Esophagus (tissue), 2 donors: ENCODE measurements around the gene SBSN. TPM values are rescaled to one million over a fixed set of nuclear protein-coding genes. Genes with fewer than 3 reads are reported as not detected.

Source experiments
- H3K27ac ChIP-seq, 2 donors: one replicate each; pipeline ENCODE4 v1.5.1; 2013; ENCODE audit warnings: low read depth in 2 of 2, mild to moderate bottlenecking in 2 of 2, inconsistent platforms in 1 of 2, low read length in 1 of 2, moderate library complexity in 1 of 2
- H3K27me3 ChIP-seq, 2 donors: one replicate each; pipeline ENCODE4 v1.6.1; 2013; ENCODE audit warnings: low read length in 2 of 2, control low read depth in 1 of 2, mild to moderate bottlenecking in 1 of 2; ENCODE audit not compliant: insufficient read depth in 2 of 2, control insufficient read depth in 1 of 2
- H3K36me3 ChIP-seq, 2 donors: one replicate each; pipeline ENCODE4 v1.6.1; 2013; ENCODE audit warnings: low read length in 1 of 2; ENCODE audit not compliant: control insufficient read depth in 2 of 2, insufficient read depth in 2 of 2
- H3K4me1 ChIP-seq, 2 donors: one replicate each; pipeline ENCODE4 v1.6.1; 2013; ENCODE audit warnings: low read length in 1 of 2; ENCODE audit not compliant: control insufficient read depth in 2 of 2, insufficient read depth in 2 of 2
- H3K4me3 ChIP-seq, 2 donors: one replicate each; pipeline ENCODE4 v1.5.1; 2013; ENCODE audit warnings: low read length in 2 of 2, mild to moderate bottlenecking in 2 of 2, low read depth in 1 of 2, moderate library complexity in 1 of 2
- H3K9me3 ChIP-seq, 2 donors: one replicate each; pipeline ENCODE4 v1.6.1; 2013; ENCODE audit warnings: mild to moderate bottlenecking in 2 of 2, low read depth in 1 of 2, low read length in 1 of 2, moderate library complexity in 1 of 2; ENCODE audit not compliant: control insufficient read depth in 2 of 2, insufficient read depth in 1 of 2
- WGBS, 2 donors: extraction: QIAGEN DNeasy Blood & Tissue Kit; methylation state at CpG; one replicate each; pipeline ENCODE4 v1.1.7; 2013; 5-methylcytosine and 5-hydroxymethylcytosine counted together
- polyA plus RNA-seq, 2 donors: library from polyadenylated mRNA; stranded (reverse); fragments of 200-250 nt; gene quantifications; one replicate each; pipeline ENCODE4 v1.2.3, GENCODE V29; 2013
- donor health status: healthy with polysubstance abuse.
- donor health status: Bipolar disorder and iron deficiency.

The SBSN gene
- polyA plus RNA-seq, 2 donors, result 453 to 1,191 TPM

- 7 to 8% methylated on average over 15 of the region's 15 CpGs for WGBS, 2 donors
- Histone ChIP-seq H3K4me1 (peaks cover 0 to 21% of the 10 kb centered on the region in 2 donors), H3K36me3 (no peaks in the 10 kb centered on the region), H3K27ac (peak overlapping the region; percentile 52 to 92), H3K27me3 (no peaks in the 10 kb centered on the region), H3K4me3 (peak overlapping the region; percentile 36 to 49), H3K9me3 (peaks cover 0 to 3% of the 10 kb centered on the region in 2 donors)
Observed at GRCh38 chr19:35510626-35510964, 17.5 kb downstream of the SBSN start.

GRCh38 chr19:35509861-35510625 is 18.1 kb downstream of the SBSN start:
- WGBS, 2 donors, result 1% methylated on average over 39 of the region's 39 CpGs
- no peaks in the 10 kb centered on the region for H3K27me3 ChIP-seq
- peaks cover 0 to 5% of the 10 kb centered on the region in 2 donors for H3K36me3 ChIP-seq
- H3K27ac ChIP-seq, result peak overlapping the region; percentile 77 to 92
- peaks cover 0 to 3% of the 10 kb centered on the region in 2 donors for H3K9me3 ChIP-seq
- H3K4me3 ChIP-seq, result peak overlapping the region; percentile 36 to 49
- peaks cover 0 to 21% of the 10 kb centered on the region in 2 donors for H3K4me1 ChIP-seq

GRCh38 chr19:35509018-35509652 is 19.0 kb downstream of the SBSN start:
- 18% methylated on average over 12 of the region's 12 CpGs for WGBS, 2 donors
- Histone ChIP-seq H3K36me3 (peaks cover 0 to 6% of the 10 kb centered on the region in 2 donors), H3K27ac (peak overlapping the region; percentile 77 to 92), H3K4me1 (peaks cover 0 to 21% of the 10 kb centered on the region in 2 donors), H3K4me3 (peak overlapping the region in 1 of 2 donors; percentile 49), H3K27me3 (no peaks in the 10 kb centered on the region), H3K9me3 (peaks cover 0 to under 1% of the 10 kb centered on the region in 2 donors)

GRCh38 chr19:35508129-35508528 is 20.0 kb downstream of the SBSN start:
- H3K27me3 ChIP-seq, result no peaks in the 10 kb centered on the region

GRCh38 chr19:35507561-35507960 is 20.6 kb downstream of the SBSN start:
- Histone ChIP-seq H3K27ac (no peak overlapping the region), H3K9me3 (no peaks in the 10 kb centered on the region), H3K27me3 (no peaks in the 10 kb centered on the region), H3K4me1 (peaks cover 0 to 13% of the 10 kb centered on the region in 2 donors), H3K36me3 (peaks cover 0 to 6% of the 10 kb centered on the region in 2 donors), H3K4me3 (no peak overlapping the region)
- 79% methylated on average over 11 of the region's 11 CpGs for WGBS, 2 donors

More at GRCh38 chr19:35508129-35508528, 20.0 kb downstream of the SBSN start:
- WGBS, 2 donors, result 87 to 90% methylated on average over 3 of the region's 3 CpGs
- Histone ChIP-seq H3K36me3 (peaks cover 0 to 6% of the 10 kb centered on the region in 2 donors), H3K27ac (no peak overlapping the region), H3K9me3 (no peaks in the 10 kb centered on the region), H3K4me3 (no peak overlapping the region), H3K4me1 (peaks cover 0 to 17% of the 10 kb centered on the region in 2 donors)

- Histone ChIP-seq H3K27me3 (no peaks in the 10 kb centered on the region), H3K4me3 (no peak overlapping the region), H3K4me1 (peaks cover 0 to 9% of the 10 kb centered on the region in 2 donors), H3K36me3 (peaks cover 0 to 6% of the 10 kb centered on the region in 2 donors), H3K9me3 (no peaks in the 10 kb centered on the region), H3K27ac (no peak overlapping the region)
- 83 to 86% methylated on average over 6 to 7 of the region's 7 CpGs for whole genome bisulfite sequencing, 2 donors
Observed at GRCh38 chr19:35506011-35506410, 22.1 kb downstream of the SBSN start.

GRCh38 chr19:35502751-35503150 is 25.4 kb downstream of the SBSN start:
- H3K9me3 ChIP-seq, result no peaks in the 10 kb centered on the region
- H3K4me3 ChIP-seq, result no peak overlapping the region
- no peaks in the 10 kb centered on the region for H3K4me1 ChIP-seq
- H3K27ac ChIP-seq, result no peak overlapping the region
- peaks cover 0 to 8% of the 10 kb centered on the region in 2 donors for H3K36me3 ChIP-seq
- H3K27me3 ChIP-seq, result no peaks in the 10 kb centered on the region
- 85 to 86% methylated on average over 4 of the region's 4 CpGs for WGBS, 2 donors

- Histone ChIP-seq H3K27ac (no peak overlapping the region), H3K9me3 (no peaks in the 10 kb centered on the region), H3K4me3 (no peak overlapping the region), H3K4me1 (no peaks in the 10 kb centered on the region), H3K27me3 (no peaks in the 10 kb centered on the region), H3K36me3 (peaks cover 0 to 8% of the 10 kb centered on the region in 2 donors)
- WGBS, 2 donors, result 78 to 83% methylated on average over 15 of the region's 15 CpGs
Observed at GRCh38 chr19:35501684-35502083, 26.4 kb downstream of the SBSN start.

- H3K36me3 ChIP-seq, result peaks cover 0 to 8% of the 10 kb centered on the region in 2 donors
- H3K27ac ChIP-seq, result no peak overlapping the region
- H3K4me3 ChIP-seq, result no peak overlapping the region
- 86 to 87% methylated on average over 10 of the region's 10 CpGs for WGBS, 2 donors
- no peaks in the 10 kb centered on the region for H3K4me1 ChIP-seq
- H3K9me3 ChIP-seq, result no peaks in the 10 kb centered on the region
- H3K27me3 ChIP-seq, result no peaks in the 10 kb centered on the region
Observed at GRCh38 chr19:35500611-35501010, 27.5 kb downstream of the SBSN start.
